Inflammatory macrophage (primary cell): ENCODE data around the gene CRY2.

Experiments used
- DNase-seq, 2 donors: peaks; one replicate each; pipeline ENCODE4 v3.0.0-alpha.2; 2020 to 2022

Gene CRY2

DNA sequence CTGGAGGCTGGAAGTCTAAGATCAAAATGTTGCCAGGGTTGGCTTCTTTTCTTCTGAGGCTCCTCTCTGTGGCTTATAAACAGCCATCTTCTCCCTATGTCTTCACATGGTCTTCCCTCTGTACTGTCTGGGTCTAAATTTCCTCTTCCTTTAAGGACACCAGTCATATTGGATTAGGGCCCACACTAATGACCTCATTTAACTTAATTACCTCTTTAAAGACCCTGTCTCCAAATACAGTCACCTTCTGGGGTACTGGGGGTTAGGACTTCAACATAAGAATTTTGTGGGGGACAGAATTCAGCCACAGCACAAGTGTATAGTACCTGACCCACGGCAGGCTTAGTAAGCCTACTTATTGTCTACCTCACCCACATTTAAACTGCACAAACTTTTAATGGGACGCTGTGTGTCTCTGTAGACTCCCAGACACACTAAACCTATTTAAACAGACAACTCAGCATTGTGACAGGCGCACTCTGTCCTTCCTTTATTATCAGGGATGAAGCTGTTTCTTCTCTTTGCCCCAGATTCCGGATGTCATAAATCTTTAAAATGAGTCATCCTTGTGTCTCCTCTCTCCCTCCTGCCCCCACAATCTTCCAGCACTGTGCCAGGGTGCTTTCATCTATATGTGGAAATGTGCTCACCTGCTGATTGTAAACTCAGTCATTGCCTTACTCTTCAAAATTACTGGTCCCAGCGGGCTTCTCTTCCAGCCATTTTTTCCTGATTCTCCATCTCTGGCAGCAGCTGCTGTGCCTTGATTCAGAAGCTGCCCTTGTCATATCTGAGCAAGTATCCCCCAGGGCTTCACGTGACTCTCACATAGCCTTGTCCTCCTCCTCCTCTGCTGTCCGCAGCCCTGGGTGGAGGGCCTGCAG, 32.8 kb downstream of the CRY2 start:
- no peak for DNase-seq

DNA sequence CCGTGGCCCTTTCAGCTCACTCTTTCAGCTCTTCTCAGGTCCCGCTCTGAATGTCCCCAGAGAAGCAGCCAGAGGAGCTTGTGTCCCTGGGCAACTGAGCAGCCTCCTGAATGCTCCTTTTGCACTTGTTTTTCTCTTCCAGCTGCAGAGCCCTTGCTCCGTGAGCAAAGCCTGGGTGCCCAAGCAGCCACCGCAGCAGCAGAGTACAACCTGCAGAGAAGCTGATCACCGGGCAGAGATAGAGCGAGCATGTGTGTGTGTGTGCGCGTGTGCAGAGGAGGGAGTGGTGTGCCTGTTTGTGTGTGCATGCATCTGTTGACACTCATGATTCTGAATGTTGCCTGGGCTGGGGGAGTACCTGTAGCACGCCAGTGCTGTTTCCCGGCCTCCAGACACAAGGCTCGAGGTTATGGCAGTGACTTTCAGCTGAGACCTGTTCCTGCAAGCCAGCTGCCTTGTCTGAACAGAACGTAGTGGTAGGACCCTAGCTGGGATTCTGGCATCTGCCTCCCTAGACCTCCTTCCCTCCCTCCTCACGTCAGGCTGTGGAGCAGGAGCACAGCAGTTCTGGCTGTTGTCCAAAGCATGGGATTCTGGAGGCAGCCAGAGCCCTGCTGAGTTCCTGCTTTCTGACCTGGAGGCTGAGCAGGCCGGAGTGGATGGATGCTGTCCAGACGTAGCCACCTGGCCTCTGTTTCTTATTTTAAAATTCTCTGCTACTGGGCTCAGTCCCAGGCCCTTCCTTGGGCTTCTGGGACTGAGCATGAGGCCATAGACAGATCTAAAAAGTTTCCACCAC, 33.7 kb downstream of the CRY2 start:
- DNase-seq: no peak

DNA sequence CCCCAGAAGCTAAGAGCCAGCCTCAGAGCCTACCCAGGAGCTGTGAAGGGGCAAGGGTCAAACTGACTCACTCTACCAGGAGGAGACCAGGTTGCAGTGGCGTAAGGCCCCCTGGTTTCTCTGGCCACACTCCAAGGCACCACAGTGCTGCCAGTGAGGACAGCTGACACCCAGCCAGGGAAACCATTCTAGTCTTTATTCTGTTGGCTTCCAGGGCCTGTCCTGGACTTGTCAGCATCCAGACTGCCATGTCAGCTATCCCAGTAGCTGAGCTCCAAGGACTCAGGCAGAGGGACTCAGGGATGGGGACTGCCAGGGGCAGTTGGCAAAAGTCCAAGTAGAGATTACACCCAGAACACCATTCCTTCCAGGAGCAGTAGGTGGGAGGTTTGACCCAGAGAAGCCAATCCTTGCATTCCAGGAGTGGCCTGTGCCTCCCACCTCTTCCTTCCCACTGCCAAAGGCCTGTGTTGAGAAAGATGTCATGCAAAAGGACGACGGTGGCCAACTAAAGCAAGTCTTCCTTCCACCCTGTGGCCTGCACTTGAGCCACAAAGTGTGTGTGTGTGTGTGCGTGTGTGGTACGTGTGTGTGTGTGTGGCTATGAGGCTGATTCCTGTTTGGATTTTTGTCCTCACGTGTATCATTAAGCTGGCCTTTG, 34.6 kb downstream of the CRY2 start:
- peak in 1 of 2 donors; percentile 42 for DNase-seq

DNA sequence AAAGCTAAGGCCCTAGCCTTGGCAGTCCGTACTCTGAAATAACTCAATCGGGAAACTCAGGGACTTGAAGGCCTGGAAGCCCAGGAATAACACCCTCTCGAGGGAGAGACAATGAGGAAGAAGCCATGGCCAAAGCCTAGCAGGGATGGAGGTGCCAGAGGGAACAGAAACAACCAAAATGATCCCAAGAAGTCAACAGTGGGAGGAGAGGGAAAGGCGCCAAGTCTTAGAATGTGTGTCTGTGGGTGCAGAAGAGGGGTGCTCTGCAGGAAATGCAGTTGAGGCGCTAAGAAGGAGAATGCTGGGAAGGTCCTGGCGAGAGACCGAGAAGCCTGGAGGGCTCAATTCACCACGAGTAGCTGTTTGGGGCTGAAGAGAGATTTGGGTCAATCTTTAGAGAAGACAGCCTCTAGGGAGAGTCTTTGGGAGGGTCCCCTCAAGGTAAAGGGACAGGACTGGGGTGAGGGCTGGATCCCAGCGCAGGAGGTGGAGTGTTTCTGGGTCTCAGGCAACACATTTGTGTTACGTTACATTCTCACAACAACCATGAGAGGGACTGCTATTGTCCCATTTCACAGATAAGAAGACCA, 37.4 kb downstream of the CRY2 start:
- DNase-seq: no peak

DNA sequence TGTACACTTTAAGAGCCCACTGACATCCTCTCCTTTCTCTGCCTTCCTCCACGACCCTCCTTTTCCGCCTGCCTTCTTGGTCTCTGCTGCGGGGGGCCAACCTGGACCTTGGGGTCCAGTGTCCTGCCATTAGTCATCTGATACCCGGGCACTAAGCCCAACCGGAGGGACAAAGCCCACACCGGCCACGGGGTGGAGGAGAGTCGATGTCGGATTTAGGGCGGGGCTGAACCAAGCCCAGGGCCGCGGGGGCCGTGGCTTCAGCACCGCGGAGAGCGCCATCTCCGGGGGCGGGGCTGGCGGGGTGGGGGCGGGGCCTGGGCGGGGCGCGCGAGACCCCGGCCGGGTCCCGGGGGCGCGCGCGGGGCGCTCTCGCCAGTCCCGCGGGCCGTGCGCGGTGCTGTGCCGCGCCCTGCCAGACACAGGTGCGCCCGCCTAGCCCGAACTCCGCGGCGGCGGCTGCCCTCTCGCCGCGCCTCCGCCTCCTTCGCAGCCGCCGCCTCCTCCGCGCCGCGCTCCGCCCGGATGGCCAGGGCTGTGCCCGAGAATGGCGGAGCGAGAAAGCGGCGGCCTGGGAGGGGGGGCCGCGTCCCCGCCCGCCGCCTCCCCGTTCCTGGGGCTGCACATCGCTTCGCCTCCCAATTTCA, 38.1 kb downstream of the CRY2 start, which contains the start of gene MAPK8IP1:
TSS of gene MAPK8IP1 (plus strand) at position 378 of the 647 bp plus-strand sequence. CDS start at position 548, 170 bp downstream.
- DNase-seq: peak in 1 of 2 donors; percentile 45

DNA sequence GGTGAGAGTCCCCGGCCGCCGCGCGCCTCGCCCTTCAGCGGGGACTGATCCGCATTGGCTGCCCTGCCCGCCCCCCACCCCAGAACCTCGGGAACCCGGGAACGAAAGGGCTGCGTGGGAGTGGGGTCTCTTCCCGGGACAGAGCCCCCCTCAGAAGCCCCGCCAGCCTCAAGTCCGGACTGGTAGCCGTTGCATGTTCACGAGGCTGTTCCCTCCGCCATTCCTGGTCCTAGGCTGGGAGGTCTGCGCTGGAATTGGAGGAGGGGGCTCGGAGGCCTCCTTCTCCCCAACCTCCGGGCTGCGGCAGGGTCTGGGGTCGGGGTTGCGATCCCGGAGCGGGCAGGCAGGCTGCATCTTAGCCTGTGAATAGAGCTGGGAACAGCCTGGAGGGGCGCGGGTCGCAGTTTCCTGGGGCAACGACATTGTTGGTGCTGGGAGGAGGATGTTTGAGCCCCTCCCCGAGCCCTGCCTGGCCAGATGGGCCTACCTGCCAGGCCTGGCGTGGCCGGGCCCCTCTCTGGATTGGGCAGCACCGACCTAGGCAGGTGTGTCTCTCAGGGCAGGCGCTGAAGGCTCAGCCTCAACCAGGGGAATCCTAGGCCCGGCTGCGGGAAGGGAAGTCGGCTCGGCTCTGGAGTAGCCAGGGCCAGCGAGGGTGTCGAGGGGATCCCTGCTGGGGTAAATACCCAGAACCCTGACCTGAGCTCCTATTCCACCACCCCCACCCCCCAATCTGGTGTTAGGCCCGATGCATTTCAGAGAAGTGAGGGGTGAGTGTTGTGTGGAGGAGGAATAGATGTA, 38.8 kb downstream of the CRY2 start:
- DNase-seq: no peak

DNA sequence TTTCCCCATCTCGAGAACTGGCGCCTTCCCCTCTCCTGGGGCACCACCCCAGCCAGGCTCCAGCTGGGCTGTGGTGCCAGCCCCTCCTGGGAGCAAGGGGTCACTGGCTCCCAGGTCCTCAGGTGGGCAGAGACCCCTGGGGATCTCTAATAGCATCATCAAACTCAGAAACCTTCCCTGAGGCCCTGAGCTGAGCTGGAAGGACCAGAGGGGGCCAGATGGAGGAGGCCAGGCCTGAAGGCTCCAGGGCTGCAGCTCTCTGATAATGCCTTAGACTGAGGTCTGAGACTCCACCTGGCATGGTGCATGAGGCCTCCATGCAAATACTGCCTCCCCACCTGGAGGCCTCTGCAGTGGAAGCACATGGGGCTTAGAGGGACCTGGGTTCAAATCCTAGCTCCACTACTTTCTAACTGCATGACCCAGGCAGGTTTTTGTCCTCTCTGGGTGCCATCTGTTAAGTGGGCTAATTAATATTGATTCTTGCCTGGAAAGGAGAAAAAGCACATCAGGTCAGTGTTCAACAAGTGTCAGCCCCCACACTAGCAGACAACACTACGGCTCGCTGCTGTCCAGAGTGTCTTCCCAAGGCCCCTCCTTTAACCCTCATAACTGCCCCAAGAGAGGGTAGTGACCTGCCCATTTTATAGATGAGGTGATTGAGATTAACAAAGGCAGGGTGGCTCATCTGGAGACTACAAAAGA, 39.7 kb downstream of the CRY2 start:
- DNase-seq: no peak

DNA sequence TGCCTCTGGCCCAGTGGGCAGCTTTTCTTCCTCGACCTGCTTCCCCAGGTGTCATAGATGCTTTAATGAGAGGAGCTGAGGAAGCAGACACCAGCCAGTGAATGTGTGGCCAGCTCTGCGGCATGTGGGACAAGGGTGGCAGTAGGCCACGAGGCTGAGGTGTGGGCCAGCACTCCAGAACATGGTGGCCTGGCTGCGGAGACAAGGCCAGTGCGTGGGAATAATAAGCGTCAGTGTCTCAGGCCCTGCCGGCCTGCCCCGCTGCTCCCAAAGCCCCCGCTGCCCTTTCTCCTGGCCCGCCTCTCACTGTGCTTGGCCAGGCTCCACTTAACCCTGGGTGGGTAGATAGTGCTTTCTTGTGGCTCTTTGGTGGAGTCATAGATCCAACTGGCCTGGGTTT, 40.3 kb downstream of the CRY2 start:
- no peak for DNase-seq

DNA sequence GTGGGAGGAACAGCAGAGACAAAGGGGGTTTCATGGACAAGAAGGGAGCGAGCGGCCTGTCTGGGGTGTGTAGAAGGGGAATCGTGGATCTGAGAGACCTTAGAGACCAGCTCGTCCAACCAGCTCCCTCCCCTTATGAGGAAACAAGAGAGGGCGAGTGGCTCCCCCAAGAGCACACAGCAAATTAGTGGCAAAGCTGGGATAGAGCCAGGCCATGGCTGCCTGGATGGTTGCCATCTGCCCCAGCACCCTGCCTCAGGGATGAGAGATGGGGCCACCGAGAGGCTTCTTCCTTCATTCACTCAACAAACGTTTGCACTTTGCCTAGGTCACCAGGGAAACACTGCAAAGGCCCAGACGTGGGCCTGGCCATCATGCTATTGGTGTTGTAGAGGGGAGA, 42.3 kb downstream of the CRY2 start:
- no peak for DNase-seq

DNA sequence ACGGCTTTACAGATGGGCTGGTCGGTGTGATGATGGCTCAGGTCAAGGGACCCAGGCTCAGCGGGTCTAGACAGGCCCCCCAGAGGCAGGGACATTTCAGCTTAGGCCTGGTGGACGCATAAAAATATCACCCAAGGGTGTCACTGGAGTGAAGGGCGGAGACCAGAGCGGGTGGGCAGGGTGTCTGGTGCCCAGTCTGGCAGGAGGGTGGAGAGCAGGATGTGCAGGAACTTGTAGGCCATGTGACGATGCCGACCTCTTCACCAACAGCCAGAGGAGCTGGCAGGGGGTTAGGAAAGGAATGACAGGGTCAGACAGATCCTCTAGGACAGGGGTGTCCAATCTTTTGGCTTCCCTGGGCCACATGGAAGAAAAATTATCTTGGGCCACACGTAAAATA, 42.7 kb downstream of the CRY2 start:
- DNase-seq: no peak

DNA sequence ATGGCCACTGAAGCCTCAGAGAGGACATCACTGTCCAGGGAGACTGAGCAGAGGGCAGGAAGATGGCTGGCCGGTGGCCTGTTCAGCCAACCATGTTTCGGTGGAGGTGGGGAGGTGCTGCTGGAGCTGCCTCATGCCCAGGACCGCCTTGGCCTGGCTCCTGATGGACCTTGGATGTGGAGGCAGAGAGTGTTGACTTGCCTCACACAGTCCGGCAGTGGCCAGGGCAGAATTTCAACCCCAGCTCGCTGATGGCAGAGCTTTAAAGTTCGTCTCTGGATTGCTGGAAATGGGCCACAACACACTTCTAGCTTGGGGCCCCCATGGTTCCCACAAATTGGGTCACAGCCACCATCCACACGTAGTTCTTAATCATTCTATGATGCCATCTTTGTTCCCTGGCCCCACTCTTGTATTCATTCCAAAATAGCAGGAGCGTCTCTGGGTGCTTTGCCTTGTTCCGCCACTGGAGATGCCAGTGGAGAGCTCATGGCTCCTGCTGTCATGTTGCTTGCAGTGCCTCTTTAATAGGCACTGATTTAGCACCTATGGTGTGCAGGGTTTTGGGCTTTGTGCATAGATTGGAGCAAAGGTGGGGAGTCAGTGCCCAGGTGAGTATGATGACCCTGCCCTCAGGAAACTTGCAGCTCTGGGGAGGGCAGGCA, 43.7 kb downstream of the CRY2 start:
- DNase-seq: no peak

DNA sequence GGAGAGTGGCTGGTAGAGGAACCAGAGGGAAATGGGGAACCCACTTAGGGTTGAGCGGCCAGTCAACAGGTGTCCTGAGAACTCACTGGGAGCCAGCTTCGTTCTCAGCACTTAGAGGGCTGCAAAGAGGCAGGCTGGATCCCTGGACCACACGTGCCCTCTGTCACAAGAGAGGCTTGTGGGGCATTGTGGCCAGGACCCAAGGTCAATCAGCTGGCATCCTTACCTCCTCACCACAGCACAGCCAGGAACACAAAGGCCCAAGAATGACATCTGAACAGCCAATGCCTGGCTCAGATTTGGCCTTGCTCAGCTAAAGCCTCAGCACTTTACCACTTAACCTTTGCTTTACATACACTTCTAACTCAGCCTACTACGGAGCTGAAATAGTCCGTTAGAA, 45.6 kb downstream of the CRY2 start:
- no peak for DNase-seq

DNA sequence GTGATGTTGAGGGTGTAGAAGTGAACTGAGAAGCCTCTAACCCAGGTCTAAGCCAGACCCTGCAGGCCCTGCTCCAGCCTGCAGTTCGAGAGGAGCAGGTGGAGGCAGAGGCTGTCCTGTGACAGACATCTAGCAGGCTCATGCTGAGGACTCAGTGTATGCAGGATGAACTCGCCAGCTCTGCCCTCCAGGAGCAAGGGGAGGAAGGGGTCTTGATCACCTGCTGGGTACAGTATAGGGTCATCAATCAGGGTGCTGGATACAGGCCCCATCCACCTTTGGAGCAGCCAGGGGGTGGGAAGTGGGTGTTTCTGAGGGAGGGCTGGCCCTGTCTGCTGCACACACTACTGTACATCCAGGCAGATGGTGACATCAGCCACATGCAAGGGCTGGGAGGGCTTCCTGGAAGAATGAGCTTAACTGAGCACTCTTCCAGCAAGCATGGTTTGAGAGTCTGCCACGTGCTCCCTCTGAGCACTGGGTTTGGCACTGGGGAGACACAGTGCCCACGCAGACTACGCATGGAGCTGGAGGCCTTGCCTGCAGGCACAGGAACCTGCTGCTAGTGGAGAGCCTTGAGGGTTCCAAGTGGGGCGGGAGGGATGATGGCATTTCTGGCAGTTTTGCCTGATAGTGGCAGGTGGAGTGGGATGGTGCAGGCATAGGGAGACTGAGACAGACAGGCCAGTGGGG, 47.4 kb downstream of the CRY2 start:
- DNase-seq: no peak

DNA sequence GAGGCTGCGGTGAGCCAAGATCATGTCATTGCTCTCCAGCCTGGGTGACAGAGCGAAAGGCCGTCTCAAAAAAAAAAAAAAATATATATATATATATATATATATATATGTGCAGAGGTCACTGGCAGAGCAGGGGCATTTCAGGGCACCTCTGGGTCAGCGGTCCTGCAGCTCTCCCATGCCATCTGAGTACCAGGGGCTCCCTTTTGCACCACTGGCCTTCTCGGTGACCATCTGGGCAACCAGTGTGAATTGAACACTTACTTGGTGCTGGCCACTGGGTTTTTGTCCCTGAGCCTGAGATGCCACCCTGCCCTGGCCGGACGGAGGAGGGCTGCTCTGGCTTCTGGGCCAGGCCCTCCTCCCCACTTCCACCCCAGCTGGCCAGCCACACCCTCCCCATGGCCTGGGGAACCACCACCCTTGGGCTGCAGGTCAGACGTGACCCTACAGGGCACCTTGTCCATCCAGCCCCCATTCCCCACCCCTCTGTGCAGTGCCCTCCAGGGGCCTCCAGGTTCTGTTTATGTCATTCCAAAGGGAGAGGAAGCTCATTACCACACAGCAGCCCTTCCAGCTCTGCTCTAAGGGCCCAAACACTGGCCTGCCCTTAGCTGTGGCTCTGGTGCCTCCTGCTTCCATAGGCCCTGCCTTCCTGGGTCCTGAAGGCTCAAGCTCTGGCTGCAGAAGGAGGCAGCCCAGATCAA, 48.4 kb downstream of the CRY2 start:
- DNase-seq: no peak

DNA sequence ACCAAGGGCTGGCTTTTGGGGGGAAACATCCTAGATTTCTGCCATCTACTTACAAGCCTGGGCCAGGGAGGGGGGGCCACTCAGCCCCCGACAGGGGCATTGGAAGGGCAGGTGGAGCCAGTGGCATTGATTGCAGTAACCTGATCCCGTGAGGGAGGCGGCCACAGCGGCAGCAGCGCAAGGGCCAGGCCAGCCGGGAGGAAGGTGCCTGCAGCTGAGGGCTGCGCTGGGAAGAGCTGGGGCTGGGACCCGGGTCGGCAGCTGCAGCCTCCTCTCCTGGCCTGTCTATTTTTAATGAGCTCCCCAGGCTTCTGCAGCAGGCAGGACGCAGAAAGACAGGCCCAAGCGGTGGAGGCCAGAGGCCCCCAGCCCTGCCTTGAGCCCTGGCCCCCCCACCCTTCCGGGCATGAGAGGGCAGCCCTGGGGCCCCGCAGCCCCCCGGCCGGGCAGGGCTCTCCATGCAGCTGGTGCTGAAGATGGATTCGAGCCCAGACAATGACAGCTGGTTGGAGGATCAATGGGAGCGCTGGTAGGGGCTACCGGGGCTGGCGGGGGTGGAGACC, 49.2 kb downstream of the CRY2 start:
- DNase-seq: no peak

DNA sequence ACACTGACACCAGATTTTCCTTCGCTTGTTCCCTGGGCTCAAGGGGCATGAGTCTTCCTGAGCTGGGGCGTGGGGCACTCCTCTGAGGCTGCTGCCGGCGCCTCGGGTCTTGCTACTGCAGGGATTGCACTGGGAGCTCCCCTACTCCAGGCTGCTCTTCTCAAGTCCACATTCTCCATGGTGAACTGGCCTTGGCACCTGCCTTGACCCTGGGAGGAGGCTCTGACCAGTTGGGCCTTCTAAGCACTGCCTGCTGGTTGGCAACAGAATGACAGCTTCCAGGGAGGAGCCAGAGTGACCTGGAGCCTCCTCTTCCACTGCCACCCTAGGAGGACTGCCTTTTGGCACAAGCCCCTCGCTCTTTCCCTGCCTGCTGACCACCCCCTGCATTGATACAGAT, 50.3 kb downstream of the CRY2 start:
- no peak for DNase-seq

DNA sequence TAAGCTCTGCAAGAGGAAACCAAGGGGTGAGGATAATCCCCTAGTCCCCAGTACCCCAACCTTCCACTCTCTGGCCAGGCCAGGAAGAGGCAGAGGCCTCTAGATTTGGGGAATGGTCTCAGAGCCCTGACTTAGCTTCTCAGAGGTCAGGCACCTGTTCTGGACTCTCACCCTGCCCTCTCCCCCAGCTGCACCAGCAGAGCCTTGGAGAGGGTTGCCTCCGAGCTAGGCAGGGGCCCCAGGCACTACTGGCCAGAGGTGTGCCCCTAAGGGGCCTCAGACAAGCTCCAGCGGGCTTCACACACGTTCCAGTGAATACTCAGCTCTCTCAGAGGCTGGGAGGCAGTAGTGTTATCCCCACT, 51.8 kb downstream of the CRY2 start:
- no peak for DNase-seq

DNA sequence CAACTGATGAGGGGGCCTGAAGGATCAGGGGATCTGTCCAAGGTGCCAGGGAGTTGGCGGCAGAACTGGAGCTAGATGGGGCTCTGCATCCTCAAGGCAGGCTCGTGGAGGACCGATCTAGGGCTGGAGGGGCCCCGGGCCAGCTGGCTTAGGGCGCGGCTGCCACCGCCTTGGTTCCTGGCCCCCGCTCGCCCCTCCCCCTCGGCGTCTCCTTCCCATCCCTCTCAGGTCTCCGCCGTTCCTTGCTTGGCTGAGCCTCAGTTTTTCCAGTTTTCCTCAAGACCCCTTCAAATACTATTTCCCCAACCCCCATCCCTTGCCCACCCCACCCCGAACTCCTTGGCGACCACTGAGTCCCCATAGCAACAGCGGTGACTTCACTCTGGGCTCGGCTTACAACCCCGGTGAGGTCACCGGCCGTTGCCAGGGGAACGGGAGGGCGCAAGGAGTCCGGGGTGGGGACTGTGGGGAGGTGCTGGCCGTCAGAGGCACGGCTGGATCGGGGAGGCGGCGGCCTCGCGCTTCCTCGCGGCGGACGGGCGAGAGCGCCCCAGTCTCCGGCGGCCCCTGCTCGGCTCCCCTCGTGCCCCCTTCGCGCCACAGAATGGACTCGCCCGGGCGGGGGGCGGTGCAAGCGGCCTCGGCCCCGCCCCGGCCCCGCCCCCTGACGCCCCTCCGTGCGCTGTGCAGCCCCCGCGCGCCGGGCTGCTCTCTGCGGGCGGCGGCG, 52.3 kb downstream of the CRY2 start:
- DNase-seq: peak; percentile 37 to 55
